ENCODE data around the gene RSBN1L. TPM values are rescaled to one million over a fixed set of nuclear protein-coding genes. Genes with fewer than 3 reads are reported as not detected.

Gene RSBN1L
- total RNA-seq, 1 donor from 2014 or later = 27.0 TPM

- no peak for DNase-seq
Observed at GRCh38 chr7:77806425-77806824, 110.2 kb downstream of the RSBN1L start.

GRCh38 chr7:77808517-77808916 lies 112.3 kb downstream of the RSBN1L start:
- Mint-ChIP-seq H3K4me3 (ENCODE audit: unreplicated experiment) (no peak overlapping the region), H3K9me3 (ENCODE audit: unreplicated experiment) (peaks cover 2% of the 10 kb centered on the region), H3K27me3 (ENCODE audit: unreplicated experiment) (peaks cover 2% of the 10 kb centered on the region), H3K4me1 (ENCODE audit: low read depth, unreplicated experiment) (peaks cover 4% of the 10 kb centered on the region), H3K27ac (ENCODE audit: unreplicated experiment) (no peak overlapping the region), H3K36me3 (ENCODE audit: unreplicated experiment) (peaks cover 15% of the 10 kb centered on the region)
- TF ChIP-seq CTCF (IDR thresholded peaks at IDR 0.05; ENCODE audit: partially characterized antibody, unreplicated experiment) = no peak
- no peak for DNase-seq

More at GRCh38 chr7:77806425-77806824, 110.2 kb downstream of the RSBN1L start:
- Mint-ChIP-seq H3K9me3 (ENCODE audit: unreplicated experiment) (peaks cover 2% of the 10 kb centered on the region), H3K36me3 (ENCODE audit: unreplicated experiment) (peaks cover 15% of the 10 kb centered on the region), H3K27me3 (ENCODE audit: unreplicated experiment) (no peaks in the 10 kb centered on the region), H3K4me3 (ENCODE audit: unreplicated experiment) (no peak overlapping the region), H3K27ac (ENCODE audit: unreplicated experiment) (no peak overlapping the region), H3K4me1 (ENCODE audit: low read depth, unreplicated experiment) (peaks cover 4% of the 10 kb centered on the region)
- TF ChIP-seq CTCF (IDR thresholded peaks at IDR 0.05; ENCODE audit: partially characterized antibody, unreplicated experiment) = no peak

DNA sequence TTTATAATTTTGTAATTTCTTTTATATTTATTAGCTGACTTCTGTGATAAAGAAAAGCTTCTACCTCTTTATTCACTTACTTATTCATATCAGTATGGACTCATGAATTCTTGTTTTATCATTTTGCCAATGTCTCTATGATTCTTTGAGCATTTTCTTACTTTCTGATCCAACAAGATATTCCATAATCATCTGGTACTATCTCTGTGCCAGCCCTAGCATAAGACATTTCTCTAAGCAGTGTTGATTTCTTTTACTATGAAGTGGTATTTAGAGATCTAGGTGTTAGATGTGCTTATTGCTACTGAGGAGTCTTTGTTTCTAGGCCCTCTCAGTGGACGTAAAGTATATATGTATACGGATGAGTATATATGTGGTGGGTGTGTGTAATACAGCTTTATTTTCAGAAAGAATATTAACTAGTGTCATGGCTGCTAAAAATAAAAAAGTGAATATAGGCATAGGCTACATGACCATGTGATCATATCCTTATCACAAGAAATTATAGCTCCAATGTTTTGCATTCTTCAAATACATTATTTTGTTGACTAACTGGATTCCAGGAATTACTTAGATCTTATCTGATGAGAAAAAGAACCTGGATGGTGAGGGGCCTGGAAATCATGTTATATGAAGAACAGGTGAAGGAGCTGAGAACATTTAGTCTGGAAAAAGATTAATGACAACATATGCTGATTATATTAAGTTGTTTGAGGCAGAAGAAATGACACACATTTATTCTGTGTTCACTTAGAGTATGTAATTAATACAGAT lies 115.4 kb downstream of the RSBN1L start:
- peaks cover 2% of the 10 kb centered on the region for H3K27me3 Mint-ChIP-seq (ENCODE audit: unreplicated experiment)
- H3K9me3 Mint-ChIP-seq (ENCODE audit: unreplicated experiment) = no peaks in the 10 kb centered on the region
- H3K36me3 Mint-ChIP-seq (ENCODE audit: unreplicated experiment) = peaks cover 16% of the 10 kb centered on the region
- no peak overlapping the region for H3K27ac Mint-ChIP-seq (ENCODE audit: unreplicated experiment)
- no peak for DNase-seq
- H3K4me3 Mint-ChIP-seq (ENCODE audit: unreplicated experiment) = no peak overlapping the region
- TF ChIP-seq CTCF (IDR thresholded peaks at IDR 0.05; ENCODE audit: partially characterized antibody, unreplicated experiment) = no peak
- peaks cover 2% of the 10 kb centered on the region for H3K4me1 Mint-ChIP-seq (ENCODE audit: low read depth, unreplicated experiment)

DNA sequence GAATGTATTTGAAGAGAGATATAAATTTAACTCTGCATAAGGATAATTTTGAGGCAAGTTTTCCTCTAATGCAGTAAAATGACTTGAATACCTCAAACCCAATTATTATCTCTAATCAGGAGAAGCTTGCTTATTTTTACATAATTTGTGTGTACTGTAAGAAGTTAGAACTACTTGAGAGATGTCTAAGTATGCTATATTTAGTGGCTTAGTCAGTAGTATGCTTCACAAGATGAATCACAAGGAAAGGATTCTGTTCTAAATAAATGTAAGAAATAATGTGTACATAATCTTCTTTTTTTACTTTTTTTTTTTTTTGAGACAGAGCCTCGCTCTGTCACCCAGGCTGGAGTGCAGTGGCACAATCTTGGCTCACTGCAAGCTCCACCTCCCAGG lies 116.0 kb downstream of the RSBN1L start:
- Mint-ChIP-seq H3K4me3 (ENCODE audit: unreplicated experiment) (no peak overlapping the region), H3K27ac (ENCODE audit: unreplicated experiment) (no peak overlapping the region), H3K9me3 (ENCODE audit: unreplicated experiment) (no peaks in the 10 kb centered on the region), H3K4me1 (ENCODE audit: low read depth, unreplicated experiment) (peaks cover 2% of the 10 kb centered on the region), H3K36me3 (ENCODE audit: unreplicated experiment) (peaks cover 16% of the 10 kb centered on the region), H3K27me3 (ENCODE audit: unreplicated experiment) (peaks cover 2% of the 10 kb centered on the region)
- no peak for TF ChIP-seq CTCF (IDR thresholded peaks at IDR 0.05; ENCODE audit: partially characterized antibody, unreplicated experiment)
- DNase-seq = no peak

DNA sequence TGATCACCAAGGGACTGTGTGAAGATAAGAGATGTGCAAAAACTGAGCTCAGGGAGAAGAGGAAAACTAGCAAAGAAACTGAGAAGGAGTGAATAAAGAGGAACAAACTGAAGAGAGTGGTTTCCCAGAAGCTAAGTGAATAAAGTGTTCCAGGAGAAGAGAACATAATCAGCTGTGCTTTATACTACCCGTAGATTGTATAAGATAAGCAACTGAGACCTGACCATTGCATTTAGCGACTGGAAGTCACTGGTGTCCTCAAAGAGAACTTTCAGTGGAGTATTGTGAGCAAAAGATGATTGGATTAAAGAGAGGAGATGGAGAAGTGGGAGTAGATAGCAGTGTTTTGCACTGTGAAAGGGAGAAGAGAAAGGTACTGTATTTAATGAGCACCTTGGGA lies 116.9 kb downstream of the RSBN1L start:
- DNase-seq = no peak
- H3K36me3 Mint-ChIP-seq (ENCODE audit: unreplicated experiment) = peaks cover 13% of the 10 kb centered on the region
- H3K4me1 Mint-ChIP-seq (ENCODE audit: low read depth, unreplicated experiment) = peaks cover 2% of the 10 kb centered on the region
- peaks cover under 1% of the 10 kb centered on the region for H3K9me3 Mint-ChIP-seq (ENCODE audit: unreplicated experiment)
- no peak for TF ChIP-seq CTCF (IDR thresholded peaks at IDR 0.05; ENCODE audit: partially characterized antibody, unreplicated experiment)
- peaks cover 2% of the 10 kb centered on the region for H3K27me3 Mint-ChIP-seq (ENCODE audit: unreplicated experiment)
- H3K4me3 Mint-ChIP-seq (ENCODE audit: unreplicated experiment) = no peak overlapping the region
- H3K27ac Mint-ChIP-seq (ENCODE audit: unreplicated experiment) = no peak overlapping the region
